ENCODE data around the gene TTLL6.
A peak's percentile ranks its signal among the peaks of the same experiment; 100 is the strongest.
"Not testable (repeated sequence)": the region's sequence is repeated elsewhere in the genome, so short reads cannot be mapped to it uniquely, and the experiment has no call there.

Gene TTLL6

GRCh38 chr17:48816774-48817590, at the start of gene TTLL6:
Gene TTLL6 (minus strand): TSS chr17:48817229. CDS start chr17:48817072, 157 bp downstream.
- DNase-seq (ENCODE audit: low spot score), result peak; percentile 77

- DNase-seq (ENCODE audit: low spot score), result no peak
These were observed 43.4 kb upstream of the TTLL6 start for GRCh38 chr17:48860456-48860855.

- no peak for DNase-seq (ENCODE audit: low spot score)
These were observed 43.0 kb upstream of the TTLL6 start for GRCh38 chr17:48860034-48860433.

- DNase-seq (ENCODE audit: low spot score), result no peak
These were observed 39.2 kb upstream of the TTLL6 start for GRCh38 chr17:48856122-48856821.

- DNase-seq (ENCODE audit: low spot score), result no peak
These were observed 37.9 kb upstream of the TTLL6 start for GRCh38 chr17:48854774-48855476.

- no peak for DNase-seq (ENCODE audit: low spot score)
These were observed 33.8 kb upstream of the TTLL6 start for GRCh38 chr17:48850792-48851323.

- DNase-seq (ENCODE audit: low spot score), result no peak
These were observed 26.3 kb upstream of the TTLL6 start for GRCh38 chr17:48843187-48843900.

- no peak for DNase-seq (ENCODE audit: low spot score)
These were observed 25.7 kb upstream of the TTLL6 start for GRCh38 chr17:48842746-48843145.

GRCh38 chr17:48841395-48841831, 24.4 kb upstream of the TTLL6 start:
- DNase-seq (ENCODE audit: low spot score), result peak; percentile 41

GRCh38 chr17:48840441-48840840, 23.4 kb upstream of the TTLL6 start:
- no peak for DNase-seq (ENCODE audit: low spot score)

GRCh38 chr17:48837458-48837857, 20.4 kb upstream of the TTLL6 start:
- DNase-seq (ENCODE audit: low spot score), result not testable (repeated sequence)

GRCh38 chr17:48835971-48836370, 18.9 kb upstream of the TTLL6 start:
- DNase-seq (ENCODE audit: low spot score), result no peak

- DNase-seq (ENCODE audit: low spot score), result no peak
These were observed 17.9 kb upstream of the TTLL6 start for GRCh38 chr17:48834973-48835372.

GRCh38 chr17:48831549-48831883, 14.5 kb upstream of the TTLL6 start:
- DNase-seq (ENCODE audit: low spot score), result no peak

GRCh38 chr17:48830840-48831548, 14.0 kb upstream of the TTLL6 start, which contains the start of gene CALCOCO2:
Gene CALCOCO2 (plus strand): TSS chr17:48831035. CDS start chr17:48841708, 10,673 bp downstream.
- peak; percentile 92 for DNase-seq (ENCODE audit: low spot score)

GRCh38 chr17:48825446-48826381, 8.7 kb upstream of the TTLL6 start:
- no peak for DNase-seq (ENCODE audit: low spot score)

- DNase-seq (ENCODE audit: low spot score), result not testable (repeated sequence)
These were observed 3.9 kb upstream of the TTLL6 start for GRCh38 chr17:48820936-48821335.

GRCh38 chr17:48819466-48819865, 2.4 kb upstream of the TTLL6 start:
- DNase-seq (ENCODE audit: low spot score), result no peak

- no peak for DNase-seq (ENCODE audit: low spot score)
These were observed 1.4 kb upstream of the TTLL6 start for GRCh38 chr17:48818361-48818841.

GRCh38 chr17:48816438-48816773, 623 bp downstream of the TTLL6 start:
- DNase-seq (ENCODE audit: low spot score), result no peak
